LNCaP clone FGC (cell line): ENCODE results near the gene TTYH1.

Experiments used
- DNase-seq: peaks from one replicate; pipeline ENCODE4 v3.0.0-alpha.2; 2011; ENCODE audit warnings: low read depth
- H3K4me3 ChIP-seq: 2 replicates; pipeline ENCODE4 v1.5.1; 2011; ENCODE audit warnings: mild to moderate bottlenecking, low read depth, low read length, control low read depth
- CTCF ChIP-seq: IDR thresholded peaks from 2 replicates; pipeline ENCODE4 v1.5.1; 2012; ENCODE audit warnings: mild to moderate bottlenecking; ENCODE audit not compliant: control insufficient read depth, insufficient read depth; ENCODE audit errors: extremely low read depth

Gene TTYH1

GRCh38 chr19:54448774-54449700 lies 33.8 kb downstream of the TTYH1 start, which contains the start of gene LENG8:
Gene LENG8, plus strand, starts transcription at chr19:54449199. Its CDS starts 2,146 bp downstream, at chr19:54451345.
- no peak for TF ChIP-seq CTCF
- DNase-seq: peak; percentile 93
- peak within 1 kb of the TSS; percentile 99 for H3K4me3 ChIP-seq

- DNase-seq: no peak
- H3K4me3 ChIP-seq: peak overlapping the region; percentile 99
- no peak for TF ChIP-seq CTCF
Observed at GRCh38 chr19:54449701-54450069, 34.4 kb downstream of the TTYH1 start.

- H3K4me3 ChIP-seq: no peak overlapping the region
- TF ChIP-seq CTCF: no peak
- no peak for DNase-seq
Observed at GRCh38 chr19:54451331-54451871, 36.1 kb downstream of the TTYH1 start.

- no peak for TF ChIP-seq CTCF
- no peak overlapping the region for H3K4me3 ChIP-seq
- DNase-seq: no peak
Observed at GRCh38 chr19:54451997-54452396, 36.7 kb downstream of the TTYH1 start.

GRCh38 chr19:54452626-54453025 lies 37.4 kb downstream of the TTYH1 start:
- no peak for TF ChIP-seq CTCF
- H3K4me3 ChIP-seq: no peak overlapping the region
- no peak for DNase-seq

GRCh38 chr19:54453921-54454780 lies 38.9 kb downstream of the TTYH1 start:
- H3K4me3 ChIP-seq: no peak overlapping the region
- TF ChIP-seq CTCF: no peak
- DNase-seq: no peak
